B cell (primary cell): ENCODE data around the gene FAM234A. TPM values are rescaled to one million over a fixed set of nuclear protein-coding genes. Genes with fewer than 3 reads are reported as not detected.

Experiments used
- ATAC-seq: fragments of 200-7000 bp; cut with Tn5 transposase; one replicate; pipeline ENCODE4 v1.10.0; 2021; ENCODE audit warnings: low read depth, mild to moderate bottlenecking, moderate number of reproducible peaks, moderate library complexity
- CTCF ChIA-PET: fragments of 350-600 bp; sonication (Branson Sonifier 250); formaldehyde crosslinking; loops from one replicate; lab custom pipeline; 2021; ENCODE audit warnings: antibody characterized with exemption, inconsistent platforms; lab: Charles Lee
- POLR2A ChIA-PET: fragments of 350-600 bp; sonication (Branson Sonifier 250); formaldehyde crosslinking; loops from one replicate; lab custom pipeline; 2021; ENCODE audit warnings: antibody characterized with exemption; lab: Charles Lee
- DNase-seq: peaks from one replicate; pipeline ENCODE4 v3.0.0; 2013
- H2AFZ ChIP-seq: 2 replicates; pipeline ENCODE4 v1.6.1; 2012; ENCODE audit warnings: mild to moderate bottlenecking, low read depth, low read length; ENCODE audit not compliant: insufficient read depth, poor library complexity, severe bottlenecking
- H3K27ac ChIP-seq, 2 donors: 1 replicate in 1 of 2; 2 replicates in 1 of 2; pipeline ENCODE4 v1.5.1; 2012 to 2013; ENCODE audit warnings: low read length in 2 of 2, mild to moderate bottlenecking in 2 of 2, moderate library complexity in 1 of 2
- H3K27me3 ChIP-seq, 4 experiments: fragments of 200-600 bp in 1 of 4; sonication (generic) in 1 of 4; replicated peaks in 1 of 4; 1 replicate in 2 of 4; 2 replicates in 2 of 4; pipeline versions ENCODE4 v1.6.1 to v1.7.0; 2013 to 2016; ENCODE audit warnings: low read length in 3 of 4, mild to moderate bottlenecking in 2 of 4, mixed read lengths in 1 of 4, moderate library complexity in 1 of 4; ENCODE audit not compliant: insufficient read depth in 4 of 4, control insufficient read depth in 3 of 4; ENCODE audit errors: control extremely low read depth in 1 of 4
- H3K36me3 ChIP-seq, 2 experiments: replicated peaks in 1 of 2; 1 replicate in 1 of 2; 2 replicates in 1 of 2; pipeline versions ENCODE4 v1.6.1 to v1.7.1; 2013; ENCODE audit warnings: low read length in 1 of 2; ENCODE audit not compliant: insufficient read depth in 2 of 2, control insufficient read depth in 1 of 2; ENCODE audit errors: control extremely low read depth in 1 of 2, extremely low read depth in 1 of 2
- H3K4me1 ChIP-seq, 2 donors: fragments of 200-600 bp in 1 of 2; sonication (generic) in 1 of 2; 1 replicate in 1 of 2; 2 replicates in 1 of 2; pipeline versions ENCODE4 v1.5.1 to v1.6.1; 2013 to 2017; ENCODE audit warnings: low read length in 2 of 2; ENCODE audit not compliant: control insufficient read depth in 2 of 2, insufficient read depth in 2 of 2
- H3K4me2 ChIP-seq: replicated peaks from 2 replicates; pipeline ENCODE3; 2012; ENCODE audit warnings: mild to moderate bottlenecking, low read depth, low read length; ENCODE audit not compliant: poor library complexity, severe bottlenecking
- H3K4me3 ChIP-seq, 5 experiments: fragments of 200-600 bp in 1 of 5; sonication (generic) in 1 of 5; 1 replicate in 3 of 5; 2 replicates in 2 of 5; pipeline versions ENCODE4 v1.5.1 to v1.7.0; 2011 to 2016; ENCODE audit warnings: low read length in 4 of 5, mild to moderate bottlenecking in 4 of 5, low read depth in 2 of 5, control low read depth in 1 of 5, moderate library complexity in 1 of 5; ENCODE audit not compliant: insufficient read depth in 1 of 5; ENCODE audit errors: control extremely low read depth in 1 of 5, extremely low read depth in 1 of 5
- H3K79me2 ChIP-seq: fragments of 200-600 bp; sonication (generic); one replicate; pipeline ENCODE4 v1.6.0; 2016; ENCODE audit warnings: low read length; ENCODE audit not compliant: control insufficient read depth, insufficient read depth
- H3K9ac ChIP-seq: fragments of 200-600 bp; sonication (generic); 2 replicates; pipeline ENCODE4 v1.6.1; 2017; ENCODE audit warnings: mild to moderate bottlenecking, low read length, moderate library complexity
- H3K9me3 ChIP-seq, 3 donors: one replicate each; pipeline versions ENCODE4 v1.6.1 to v1.7.1; 2013; ENCODE audit warnings: low read length in 2 of 3; ENCODE audit not compliant: control insufficient read depth in 2 of 3, insufficient read depth in 1 of 3; ENCODE audit errors: control extremely low read depth in 1 of 3
- H4K20me1 ChIP-seq: 2 replicates; pipeline ENCODE4 v1.6.0; 2012; ENCODE audit warnings: mild to moderate bottlenecking, low read length; ENCODE audit not compliant: insufficient read depth, control insufficient read depth, poor library complexity, severe bottlenecking
- H3K27ac Mint-ChIP-seq: one replicate; pipeline ENCODE4 v1.8.0; 2021; ENCODE audit warnings: mixed read lengths
- H3K27me3 Mint-ChIP-seq: one replicate; pipeline ENCODE4 v1.8.0; 2021; ENCODE audit warnings: mixed read lengths
- H3K4me1 Mint-ChIP-seq: one replicate; pipeline ENCODE4 v1.8.0; 2021; ENCODE audit warnings: mixed read lengths
- H3K4me3 Mint-ChIP-seq: one replicate; pipeline ENCODE4 v1.8.0; 2021; ENCODE audit warnings: mixed read lengths
- H3K9me3 Mint-ChIP-seq: one replicate; pipeline ENCODE4 v1.8.0; 2022; ENCODE audit warnings: mixed read lengths; ENCODE audit not compliant: insufficient read depth
- EZH2 ChIP-seq: IDR thresholded peaks from 2 replicates; pipeline ENCODE4 v1.6.1; 2012; ENCODE audit warnings: borderline replicate concordance, low read depth, mild to moderate bottlenecking, moderate library complexity, low read length; ENCODE audit not compliant: insufficient read depth, poor library complexity, severe bottlenecking
- WGBS: methylation state at CpG from one replicate; pipeline ENCODE4 v1.1.5; 2013; ENCODE audit warnings: missing lambda C conversion rate; ENCODE audit not compliant: insufficient coverage; 5-methylcytosine and 5-hydroxymethylcytosine counted together
- intact Hi-C: fragments of 100-400 bp; cut with micrococcal nuclease; formaldehyde crosslinking; loops from one replicate; pipeline ENCODE4 v1.10.0; 2022
- polyA plus RNA-seq: library from polyadenylated mRNA; depleted of rRNA; stranded (reverse); fragments of >200 nt; gene quantifications from 2 replicates; pipeline ENCODE4 v1.2.3, GENCODE V29; 2012
- total RNA-seq, 2 donors: library from RNA; stranded (reverse); fragments of 120-200 nt in 1 of 2; gene quantifications; 1 replicate in 1 of 2; 2 replicates in 1 of 2; pipeline versions ENCODE4 v1.2.3 to v1.2.4, GENCODE V29; 2013 to 2022
- TF ChIP-seq, protein P1 (sequence below): fragments of 200-600 bp; IDR thresholded peaks from one replicate; pipeline ENCODE4 v1.8.0; 2022; ENCODE audit warnings: antibody characterized with exemption, mild to moderate bottlenecking

Gene FAM234A
- total and polyA plus RNA-seq, 2 donors (not counting 1 experiment from before 2014, with no cell fraction given) = 35.1 to 42.9 TPM

DNA sequence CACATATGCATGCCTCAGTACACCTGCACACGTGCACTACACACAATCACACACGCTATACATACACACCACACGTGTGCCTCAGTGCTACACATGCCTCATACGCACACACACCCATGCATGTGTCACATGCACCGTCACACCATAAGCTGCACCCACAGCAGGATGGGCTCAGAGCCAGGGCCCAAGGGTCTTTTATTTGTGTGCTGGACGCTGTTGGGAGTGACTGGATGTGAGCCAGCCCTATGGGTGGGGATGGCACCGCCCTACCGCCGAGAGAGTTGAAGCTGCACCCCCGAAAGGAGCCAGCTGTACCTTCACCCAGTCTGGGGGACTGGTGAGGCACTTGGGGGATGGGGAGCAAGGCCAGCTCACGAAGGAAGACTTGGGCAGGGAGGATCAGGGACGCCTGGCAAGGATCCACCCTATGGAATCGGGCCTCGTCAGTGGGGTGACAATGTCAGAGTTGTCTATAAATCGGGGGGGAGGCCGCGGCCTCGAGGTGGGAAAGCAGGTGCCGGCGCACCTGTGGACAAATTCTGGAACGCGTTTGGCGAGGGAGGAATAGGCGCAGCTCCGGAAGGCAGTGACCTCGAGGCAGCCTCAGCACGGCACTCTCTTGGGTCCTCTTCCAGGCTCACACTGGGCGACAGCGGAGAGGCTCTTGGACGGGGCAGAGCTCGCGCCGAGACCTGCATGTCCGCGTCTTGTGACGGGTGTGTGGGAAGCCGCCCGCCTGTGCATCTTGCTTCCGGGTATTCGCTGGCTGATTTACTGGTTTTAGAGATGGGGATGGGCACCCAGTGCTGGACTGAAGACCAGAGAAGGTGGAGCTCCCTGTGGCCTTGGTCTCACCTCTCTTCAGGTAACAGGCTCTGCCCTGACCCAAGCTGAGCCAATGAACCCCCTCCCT is 33.8 kb downstream of the FAM234A start:
- H3K9ac ChIP-seq = no peak overlapping the region
- H3K79me2 ChIP-seq = no peaks in the 10 kb centered on the region
- CTCF ChIA-PET = no interaction called here
- H3K4me2 ChIP-seq = no peak overlapping the region
- TF ChIP-seq, protein P1, sequence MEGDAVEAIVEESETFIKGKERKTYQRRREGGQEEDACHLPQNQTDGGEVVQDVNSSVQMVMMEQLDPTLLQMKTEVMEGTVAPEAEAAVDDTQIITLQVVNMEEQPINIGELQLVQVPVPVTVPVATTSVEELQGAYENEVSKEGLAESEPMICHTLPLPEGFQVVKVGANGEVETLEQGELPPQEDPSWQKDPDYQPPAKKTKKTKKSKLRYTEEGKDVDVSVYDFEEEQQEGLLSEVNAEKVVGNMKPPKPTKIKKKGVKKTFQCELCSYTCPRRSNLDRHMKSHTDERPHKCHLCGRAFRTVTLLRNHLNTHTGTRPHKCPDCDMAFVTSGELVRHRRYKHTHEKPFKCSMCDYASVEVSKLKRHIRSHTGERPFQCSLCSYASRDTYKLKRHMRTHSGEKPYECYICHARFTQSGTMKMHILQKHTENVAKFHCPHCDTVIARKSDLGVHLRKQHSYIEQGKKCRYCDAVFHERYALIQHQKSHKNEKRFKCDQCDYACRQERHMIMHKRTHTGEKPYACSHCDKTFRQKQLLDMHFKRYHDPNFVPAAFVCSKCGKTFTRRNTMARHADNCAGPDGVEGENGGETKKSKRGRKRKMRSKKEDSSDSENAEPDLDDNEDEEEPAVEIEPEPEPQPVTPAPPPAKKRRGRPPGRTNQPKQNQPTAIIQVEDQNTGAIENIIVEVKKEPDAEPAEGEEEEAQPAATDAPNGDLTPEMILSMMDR = no peak
- no peak for TF ChIP-seq EZH2
- H3K4me1 ChIP-seq = no peaks in the 10 kb centered on the region
- 92% methylated on average over 39 of the region's 40 CpGs for WGBS
- H3K27ac ChIP-seq = no peak overlapping the region
- H3K27me3 Mint-ChIP-seq = peaks cover 3% of the 10 kb centered on the region
- no peaks in the 10 kb centered on the region for H3K9me3 ChIP-seq
- no peak overlapping the region for H2AFZ ChIP-seq
- intact Hi-C loops = no loop called here
- no peak overlapping the region for H3K27ac Mint-ChIP-seq
- ATAC-seq = no peak
- H4K20me1 ChIP-seq = no peaks in the 10 kb centered on the region
- no peak overlapping the region for H3K4me3 Mint-ChIP-seq
- POLR2A ChIA-PET = no interaction called here
- H3K27me3 ChIP-seq = peaks cover 0 to 5% (median 0%) of the 10 kb centered on the region in 4 experiments
- H3K4me3 ChIP-seq = no peak overlapping the region
- no peak for DNase-seq
- no peaks in the 10 kb centered on the region for H3K4me1 Mint-ChIP-seq
- H3K9me3 Mint-ChIP-seq = no peaks in the 10 kb centered on the region
- peaks cover 0 to under 1% of the 10 kb centered on the region in 2 experiments for H3K36me3 ChIP-seq
